ENCODE data around the gene RDH16.

DNA sequence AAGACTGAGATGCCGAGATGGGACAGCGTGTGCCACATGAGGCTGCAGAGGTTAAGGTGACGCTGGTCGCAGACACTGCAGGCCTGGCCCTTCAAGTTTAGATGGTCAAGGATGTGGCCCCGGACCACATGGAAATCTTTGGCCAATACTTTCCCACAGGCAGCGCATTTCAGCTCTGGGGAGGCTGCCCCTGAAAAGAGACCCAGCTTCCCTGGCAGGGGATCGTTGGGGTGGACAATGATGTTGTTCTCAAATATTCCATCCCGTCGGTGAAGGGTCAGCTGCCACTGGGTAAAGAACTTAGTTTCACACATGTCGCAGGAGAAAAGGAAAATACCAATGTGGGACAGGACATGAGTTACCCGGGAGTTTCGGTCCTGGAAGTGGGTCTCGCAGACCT is 46.0 kb upstream of the RDH16 start:
- TF ChIP-seq, protein P1, sequence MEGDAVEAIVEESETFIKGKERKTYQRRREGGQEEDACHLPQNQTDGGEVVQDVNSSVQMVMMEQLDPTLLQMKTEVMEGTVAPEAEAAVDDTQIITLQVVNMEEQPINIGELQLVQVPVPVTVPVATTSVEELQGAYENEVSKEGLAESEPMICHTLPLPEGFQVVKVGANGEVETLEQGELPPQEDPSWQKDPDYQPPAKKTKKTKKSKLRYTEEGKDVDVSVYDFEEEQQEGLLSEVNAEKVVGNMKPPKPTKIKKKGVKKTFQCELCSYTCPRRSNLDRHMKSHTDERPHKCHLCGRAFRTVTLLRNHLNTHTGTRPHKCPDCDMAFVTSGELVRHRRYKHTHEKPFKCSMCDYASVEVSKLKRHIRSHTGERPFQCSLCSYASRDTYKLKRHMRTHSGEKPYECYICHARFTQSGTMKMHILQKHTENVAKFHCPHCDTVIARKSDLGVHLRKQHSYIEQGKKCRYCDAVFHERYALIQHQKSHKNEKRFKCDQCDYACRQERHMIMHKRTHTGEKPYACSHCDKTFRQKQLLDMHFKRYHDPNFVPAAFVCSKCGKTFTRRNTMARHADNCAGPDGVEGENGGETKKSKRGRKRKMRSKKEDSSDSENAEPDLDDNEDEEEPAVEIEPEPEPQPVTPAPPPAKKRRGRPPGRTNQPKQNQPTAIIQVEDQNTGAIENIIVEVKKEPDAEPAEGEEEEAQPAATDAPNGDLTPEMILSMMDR (conservative IDR thresholded peaks at IDR 0.05): no peak
- TF ChIP-seq ZFX (IDR thresholded peaks at IDR 0.05): no peak

Data from C4-2B (cell line).